ENCODE measurements around the gene MEGF8.

The MEGF8 gene

GRCh38 chr19:42303876-42304275 lies 21.6 kb upstream of the MEGF8 start:
- no peak overlapping the region for H3K4me3 ChIP-seq (ENCODE audit: control insufficient read depth, low read depth, low read length)
- no peak for DNase-seq (ENCODE audit: low read depth)
- TF ChIP-seq CTCF (conservative IDR thresholded peaks at IDR 0.05; ENCODE audit: control insufficient read depth, insufficient read depth, low read depth, low read length), result no peak

GRCh38 chr19:42306646-42307045 lies 18.8 kb upstream of the MEGF8 start:
- TF ChIP-seq CTCF (conservative IDR thresholded peaks at IDR 0.05; ENCODE audit: control insufficient read depth, insufficient read depth, low read depth, low read length), result no peak
- no peak overlapping the region for H3K4me3 ChIP-seq (ENCODE audit: control insufficient read depth, low read depth, low read length)
- no peak for DNase-seq (ENCODE audit: low read depth)

GRCh38 chr19:42309686-42310085 lies 15.7 kb upstream of the MEGF8 start:
- DNase-seq (ENCODE audit: low read depth), result no peak
- no peak overlapping the region for H3K4me3 ChIP-seq (ENCODE audit: control insufficient read depth, low read depth, low read length)
- TF ChIP-seq CTCF (conservative IDR thresholded peaks at IDR 0.05; ENCODE audit: control insufficient read depth, insufficient read depth, low read depth, low read length), result no peak

GRCh38 chr19:42311657-42312056 lies 13.8 kb upstream of the MEGF8 start:
- no peak for DNase-seq (ENCODE audit: low read depth)

GRCh38 chr19:42312370-42312769 lies 13.1 kb upstream of the MEGF8 start:
- no peak overlapping the region for H3K4me3 ChIP-seq (ENCODE audit: control insufficient read depth, low read depth, low read length)
- no peak for DNase-seq (ENCODE audit: low read depth)
- no peak for TF ChIP-seq CTCF (conservative IDR thresholded peaks at IDR 0.05; ENCODE audit: control insufficient read depth, insufficient read depth, low read depth, low read length)

More at GRCh38 chr19:42311657-42312056, 13.8 kb upstream of the MEGF8 start:
- peak; percentile 13 for TF ChIP-seq CTCF (conservative IDR thresholded peaks at IDR 0.05; ENCODE audit: control insufficient read depth, insufficient read depth, low read depth, low read length)
- H3K4me3 ChIP-seq (ENCODE audit: control insufficient read depth, low read depth, low read length), result no peak overlapping the region

- H3K4me3 ChIP-seq (ENCODE audit: control insufficient read depth, low read depth, low read length), result peak within 1 kb of the TSS; percentile 2
- no peak for TF ChIP-seq CTCF (conservative IDR thresholded peaks at IDR 0.05; ENCODE audit: control insufficient read depth, insufficient read depth, low read depth, low read length)
- DNase-seq (ENCODE audit: low read depth), result peak; percentile 30
Measured at GRCh38 chr19:42313096-42313839, 12.2 kb upstream of the MEGF8 start, which contains the start of gene TMEM145. Gene TMEM145 (plus strand): TSS chr19:42313309. CDS start chr19:42313377, 68 bp downstream.
